ENCODE results near the gene PTPRD. TPM values are rescaled to one million over a fixed set of nuclear protein-coding genes. Genes with fewer than 3 reads are reported as not detected.

The PTPRD gene
- total and polyA plus RNA-seq, 9 donors: 16.2 to 231 (median 85.8) TPM

- no peak overlapping the region for H3K27ac ChIP-seq
- intact Hi-C loops (cut with DNase I): no loop called here
- WGBS, 3 donors: 81 to 97% (median 81%) methylated on average over 1 of the region's 1 CpG
- no peaks in the 10 kb centered on the region for H3K36me3 ChIP-seq
- H3K4me1 ChIP-seq (ENCODE audit: insufficient read depth): no peaks in the 10 kb centered on the region
- no peaks in the 10 kb centered on the region for H3K27me3 ChIP-seq
- H3K9me3 ChIP-seq: no peaks in the 10 kb centered on the region
- TF ChIP-seq CTCF (IDR thresholded peaks at IDR 0.05): no peak
- TF ChIP-seq EP300 (IDR thresholded peaks at IDR 0.05): no peak
- TF ChIP-seq POLR2A (IDR thresholded peaks at IDR 0.05): no peak
- no peak overlapping the region for H3K4me3 ChIP-seq
- DNase-seq: no peak
These were observed 36.3 kb upstream of the PTPRD start for GRCh38 chr9:10649076-10649475.

GRCh38 chr9:10633785-10634184, 21.0 kb upstream of the PTPRD start:
- no peaks in the 10 kb centered on the region for H3K4me1 ChIP-seq (ENCODE audit: insufficient read depth)
- 92 to 96% (median 95%) methylated on average over 3 of the region's 3 CpGs for WGBS, 3 donors
- H3K4me3 ChIP-seq: no peak overlapping the region
- intact Hi-C loops (cut with DNase I): no loop called here
- TF ChIP-seq EP300 (IDR thresholded peaks at IDR 0.05) (no peak), POLR2A (IDR thresholded peaks at IDR 0.05) (no peak)
- H3K27me3 ChIP-seq: no peaks in the 10 kb centered on the region
- H3K9me3 ChIP-seq: no peaks in the 10 kb centered on the region
- no peaks in the 10 kb centered on the region for H3K36me3 ChIP-seq
- DNase-seq: no peak
- H3K27ac ChIP-seq: no peak overlapping the region

- no peak for DNase-seq
- WGBS, 3 donors: 51 to 62% (median 57%) methylated on average over 9 of the region's 9 CpGs
- H3K4me3 ChIP-seq: no peak overlapping the region
- intact Hi-C loops (cut with DNase I): loop anchor here in 1 of 4 donors (10.0 kb wide), 1 partner anchor 59 kb away; no protein-coding TSS in a partner anchor
- no peaks in the 10 kb centered on the region for H3K4me1 ChIP-seq (ENCODE audit: insufficient read depth)
- TF ChIP-seq EP300 (IDR thresholded peaks at IDR 0.05) (no peak), POLR2A (IDR thresholded peaks at IDR 0.05) (no peak), CTCF (IDR thresholded peaks at IDR 0.05) (no peak)
- H3K27ac ChIP-seq: no peak overlapping the region
- H3K36me3 ChIP-seq: no peaks in the 10 kb centered on the region
- no peaks in the 10 kb centered on the region for H3K9me3 ChIP-seq
- no peaks in the 10 kb centered on the region for H3K27me3 ChIP-seq
These were observed 1.5 kb upstream of the PTPRD start for GRCh38 chr9:10614196-10614800.

- TF ChIP-seq EP300 (IDR thresholded peaks at IDR 0.05): no peak
- TF ChIP-seq CTCF (IDR thresholded peaks at IDR 0.05): no peak
- TF ChIP-seq POLR2A (IDR thresholded peaks at IDR 0.05): no peak
- Histone ChIP-seq H3K36me3 (no peaks in the 10 kb centered on the region), H3K9me3 (no peaks in the 10 kb centered on the region), H3K4me1 (ENCODE audit: insufficient read depth) (no peaks in the 10 kb centered on the region), H3K4me3 (no peak overlapping the region), H3K27me3 (no peaks in the 10 kb centered on the region), H3K27ac (no peak overlapping the region)
- 5 to 8% (median 8%) methylated on average over 13 of the region's 13 CpGs for WGBS, 3 donors
- DNase-seq: no peak
- intact Hi-C loops (cut with DNase I): loop anchor here in 1 of 4 donors (10.0 kb wide), 1 partner anchor 59 kb away; no protein-coding TSS in a partner anchor
These were observed 617 bp upstream of the PTPRD start for GRCh38 chr9:10613419-10613818.

GRCh38 chr9:10605388-10605787, 7.4 kb downstream of the PTPRD start:
- intact Hi-C loops (cut with DNase I): no loop called here
- Histone ChIP-seq H3K27me3 (no peaks in the 10 kb centered on the region), H3K27ac (no peak overlapping the region), H3K4me1 (ENCODE audit: insufficient read depth) (no peaks in the 10 kb centered on the region), H3K36me3 (no peaks in the 10 kb centered on the region), H3K4me3 (no peak overlapping the region), H3K9me3 (no peaks in the 10 kb centered on the region)
- TF ChIP-seq CTCF (IDR thresholded peaks at IDR 0.05): no peak
- TF ChIP-seq POLR2A (IDR thresholded peaks at IDR 0.05): no peak
- WGBS, 3 donors: 74 to 81% (median 80%) methylated on average over 4 of the region's 4 CpGs
- DNase-seq: no peak

All from ovary (tissue), 9 donors.